GM12864 (cell line): ENCODE data around the gene ZBTB21.

ENCODE experiments used
- DNase-seq: peaks from one replicate; pipeline ENCODE4 v3.0.0-alpha.2; 2011; ENCODE audit warnings: low read depth
- H3K4me3 ChIP-seq: 2 replicates; pipeline ENCODE4 v1.5.1; 2011; ENCODE audit warnings: mild to moderate bottlenecking, low read depth, low read length, control low read depth
- CTCF ChIP-seq: IDR thresholded peaks from 2 replicates; pipeline ENCODE4 v1.5.1; 2011; ENCODE audit warnings: low read depth, mild to moderate bottlenecking, moderate library complexity, low read length, control low read depth, inconsistent platforms; ENCODE audit errors: missing control alignments

Gene ZBTB21

GRCh38 chr21:42037516-42037915, 27.4 kb upstream of the ZBTB21 start:
- H3K4me3 ChIP-seq, result no peak overlapping the region
- DNase-seq, result no peak
- TF ChIP-seq CTCF, result no peak

DNA sequence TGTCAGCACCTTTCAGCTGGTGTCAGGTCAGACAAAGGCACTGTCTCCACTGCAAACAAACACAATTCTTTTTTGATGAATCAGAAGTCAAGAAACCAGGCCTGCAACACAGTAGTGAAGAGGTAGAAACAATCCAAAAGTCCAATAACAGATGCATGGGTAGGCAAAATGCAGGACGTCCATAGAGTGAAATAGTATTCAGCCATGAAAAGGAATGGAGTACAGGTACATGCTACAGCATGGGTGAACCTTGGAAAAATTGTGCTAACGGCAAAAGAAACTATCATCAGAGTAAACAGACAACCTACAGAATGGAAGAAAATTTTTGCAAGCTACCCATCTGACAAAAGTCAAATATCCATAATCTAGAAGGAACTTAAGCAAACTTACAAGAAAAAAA, 26.2 kb upstream of the ZBTB21 start:
- H3K4me3 ChIP-seq, result no peak overlapping the region
- DNase-seq, result no peak
- no peak for TF ChIP-seq CTCF

DNA sequence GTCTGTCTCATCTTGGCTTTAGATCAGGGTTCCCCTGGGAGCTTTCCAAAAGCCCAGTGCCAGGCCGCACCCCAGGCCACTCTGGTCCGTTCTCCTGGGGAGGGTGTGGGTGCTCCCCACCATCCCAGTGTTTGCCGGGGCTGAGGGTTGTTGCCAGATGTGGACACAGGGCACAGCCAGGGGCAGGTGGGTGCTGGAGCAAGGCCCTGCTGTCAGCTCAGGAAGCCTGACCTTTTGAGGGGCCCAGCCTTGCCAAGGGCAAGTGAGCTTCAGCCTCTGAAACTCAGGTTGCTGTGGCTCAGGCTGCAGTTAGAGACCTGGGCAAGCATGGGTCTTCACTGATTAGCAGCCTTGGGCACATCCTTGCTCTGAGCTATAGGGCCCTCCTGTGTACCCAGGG, 22.8 kb upstream of the ZBTB21 start:
- H3K4me3 ChIP-seq, result no peak overlapping the region
- no peak for TF ChIP-seq CTCF
- DNase-seq, result no peak

- TF ChIP-seq CTCF, result no peak
- H3K4me3 ChIP-seq, result no peak overlapping the region
- DNase-seq, result no peak
Measured at GRCh38 chr21:42032266-42032665, 22.1 kb upstream of the ZBTB21 start.

GRCh38 chr21:42031816-42032215, 21.7 kb upstream of the ZBTB21 start:
- DNase-seq, result no peak
- H3K4me3 ChIP-seq, result no peak overlapping the region
- TF ChIP-seq CTCF, result no peak

GRCh38 chr21:42031241-42031640, 21.1 kb upstream of the ZBTB21 start:
- H3K4me3 ChIP-seq, result no peak overlapping the region
- no peak for TF ChIP-seq CTCF
- no peak for DNase-seq

DNA sequence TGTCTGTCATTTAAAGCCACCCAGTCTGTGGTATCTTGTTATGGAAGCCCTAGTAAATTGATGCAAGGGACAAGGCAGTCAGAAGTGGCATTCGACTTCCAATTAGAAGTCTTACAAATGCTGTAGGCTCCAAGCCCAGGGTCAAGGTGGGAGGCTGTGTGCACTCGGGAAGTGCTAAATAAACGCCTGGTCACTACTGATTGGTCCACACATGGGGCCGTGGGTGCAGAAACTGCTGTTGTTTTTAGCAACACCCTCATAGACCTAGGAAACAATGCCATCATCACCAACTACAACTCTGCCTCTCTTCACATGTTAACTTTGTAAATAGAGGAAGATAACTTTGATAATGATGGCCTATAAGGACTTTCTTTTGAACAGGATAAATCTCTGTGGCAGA, 20.2 kb upstream of the ZBTB21 start:
- DNase-seq, result no peak
- H3K4me3 ChIP-seq, result no peak overlapping the region
- TF ChIP-seq CTCF, result no peak
